Activated T-cell treated with anti-CD3 and anti-CD28 coated beads, Interleukin-2, amount 50 U/mL, for 4 hours (primary cell): ENCODE data around the gene SEPTIN12. TPM values are rescaled to one million over a fixed set of nuclear protein-coding genes. Genes with fewer than 3 reads are reported as not detected.

Experiments used
- ATAC-seq, 2 donors: fragments of 200-7000 bp; cut with Tn5 transposase; one replicate each; pipeline ENCODE4 v1.10.0; 2021
- DNase-seq: peaks from one replicate; pipeline ENCODE4 v3.0.0-alpha.2; 2020
- H3K27me3 Mint-ChIP-seq: one replicate; pipeline ENCODE4 v1.8.0; 2021; ENCODE audit warnings: low read depth, mixed read lengths
- H3K36me3 Mint-ChIP-seq: one replicate; pipeline ENCODE4 v1.8.0; 2022; ENCODE audit warnings: mixed read lengths; ENCODE audit not compliant: insufficient read depth
- H3K4me1 Mint-ChIP-seq: one replicate; pipeline ENCODE4 v1.8.0; 2021; ENCODE audit warnings: low read depth, mixed read lengths
- H3K4me3 Mint-ChIP-seq: one replicate; pipeline ENCODE4 v1.8.0; 2021; ENCODE audit warnings: mild to moderate bottlenecking, moderate library complexity, mixed read lengths
- H3K9me3 Mint-ChIP-seq: one replicate; pipeline ENCODE4 v1.8.0; 2021; ENCODE audit warnings: mixed read lengths
- total RNA-seq, 3 donors: library from RNA; stranded (reverse); gene quantifications; one replicate each; pipeline ENCODE4 v1.2.1, GENCODE V29; 2021

SEPTIN12 gene
- total RNA-seq, 3 donors from 2014 or later, result not detected

DNA sequence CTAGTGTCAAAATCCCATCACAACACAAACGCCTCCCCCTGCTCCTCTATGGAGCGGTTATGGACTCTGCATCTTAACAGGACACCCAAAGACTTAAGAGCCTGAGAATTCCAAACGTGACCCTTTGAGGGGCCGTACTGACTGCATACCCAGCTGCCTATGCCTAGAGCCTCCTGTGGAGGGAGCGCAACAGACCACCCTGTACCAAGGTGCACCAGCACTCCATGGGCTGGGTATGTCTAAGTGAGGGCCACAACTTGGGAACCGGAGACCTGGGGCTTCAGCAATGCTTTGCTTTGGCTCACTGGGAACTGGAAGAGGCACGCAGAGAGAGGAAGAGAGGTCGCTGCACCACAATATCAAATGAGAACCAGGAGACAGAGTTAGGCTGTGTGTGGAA, 59.5 kb downstream of the SEPTIN12 start:
- Mint-ChIP-seq H3K9me3 (no peaks in the 10 kb centered on the region), H3K27me3 (no peaks in the 10 kb centered on the region), H3K36me3 (peaks cover 9% of the 10 kb centered on the region), H3K4me3 (no peak overlapping the region), H3K4me1 (peaks cover 8% of the 10 kb centered on the region)
- DNase-seq, result no peak
- ATAC-seq, result no peak

Other genes with a start within 250 kb of the SEPTIN12 start
- 10 to 100 TPM; 33.2 to 41.6 (median 39.7) TPM for gene CDIP1, start 249.6 kb downstream of the SEPTIN12 start, total RNA-seq
- under 1 TPM in 2 of 3 donors, not detected in 1; 0.05 to 0.10 TPM for gene C16orf96, start 232.0 kb downstream of the SEPTIN12 start, total RNA-seq
- gene UBALD1, start 173.5 kb downstream of the SEPTIN12 start, total RNA-seq, result 10 to 100 TPM; 22.5 to 27.2 (median 23.7) TPM
- 10 to 100 TPM; 56.5 to 60.5 (median 58.0) TPM for gene MGRN1, start 163.5 kb downstream of the SEPTIN12 start, total RNA-seq
- 10 to 100 TPM; 53.1 to 56.8 (median 54.1) TPM for gene NUDT16L1, start 94.8 kb downstream of the SEPTIN12 start, total RNA-seq
- 10 to 100 TPM; 19.4 to 24.1 (median 21.8) TPM for gene ANKS3, start 54.1 kb downstream of the SEPTIN12 start, total RNA-seq
- gene DNAAF8, start 53.8 kb downstream of the SEPTIN12 start, total RNA-seq, result under 1 TPM; 0.16 to 0.47 (median 0.25) TPM
- 10 to 100 TPM; 10.3 to 12.4 (median 12.2) TPM for gene ZNF500, start 21.2 kb downstream of the SEPTIN12 start, total RNA-seq
- not detected for gene SMIM22, start 7.0 kb upstream of the SEPTIN12 start, total RNA-seq
- gene ROGDI, start 14.3 kb upstream of the SEPTIN12 start, total RNA-seq, result 1 to 10 TPM; 4.1 to 6.3 (median 6.2) TPM
- gene GLYR1, start 58.9 kb upstream of the SEPTIN12 start, total RNA-seq, result 100 to 1,000 TPM; 109 to 116 (median 114) TPM
- gene UBN1, start 59.1 kb upstream of the SEPTIN12 start, total RNA-seq, result 10 to 100 TPM; 38.2 to 44.6 (median 42.2) TPM
- gene PPL, start 148.8 kb upstream of the SEPTIN12 start, total RNA-seq, result under 1 TPM; 0.08 to 0.11 (median 0.08) TPM
- not detected for gene SEC14L5, start 170.0 kb upstream of the SEPTIN12 start, total RNA-seq
- gene NAGPA, start 245.6 kb upstream of the SEPTIN12 start, total RNA-seq, result 10 to 100 TPM; 18.6 to 23.5 (median 21.6) TPM